GM19372 (cell line): Measurements from ENCODE around the gene DLG2.

ENCODE experiments used
- ATAC-seq: cut with Tn5 transposase; IDR thresholded peaks from one replicate; pipeline ENCODE4 v1.9.1; 2021; ENCODE audit warnings: mild to moderate bottlenecking, low read depth, moderate library complexity; ENCODE audit not compliant: unreplicated experiment

Gene DLG2

DNA sequence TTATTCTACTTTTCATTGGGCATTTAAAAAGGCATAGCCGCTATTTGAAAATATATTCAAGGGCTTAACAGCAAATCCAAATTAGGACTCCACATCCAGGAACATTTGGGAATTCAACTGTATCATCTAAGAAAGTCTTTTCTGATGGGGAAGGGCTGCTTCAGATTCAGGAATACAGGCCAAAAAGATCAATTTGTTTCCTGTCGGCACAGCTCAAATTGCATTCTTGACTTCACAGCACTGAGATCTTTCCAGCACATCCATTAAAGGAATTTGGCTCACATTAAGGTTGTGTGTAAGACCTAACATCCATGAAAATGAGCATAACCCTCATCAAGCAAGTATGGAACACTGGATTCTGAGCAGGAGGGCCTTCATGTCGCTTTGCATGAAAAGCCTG, 1171.5 kb downstream of the DLG2 start:
- no peak for ATAC-seq

DNA sequence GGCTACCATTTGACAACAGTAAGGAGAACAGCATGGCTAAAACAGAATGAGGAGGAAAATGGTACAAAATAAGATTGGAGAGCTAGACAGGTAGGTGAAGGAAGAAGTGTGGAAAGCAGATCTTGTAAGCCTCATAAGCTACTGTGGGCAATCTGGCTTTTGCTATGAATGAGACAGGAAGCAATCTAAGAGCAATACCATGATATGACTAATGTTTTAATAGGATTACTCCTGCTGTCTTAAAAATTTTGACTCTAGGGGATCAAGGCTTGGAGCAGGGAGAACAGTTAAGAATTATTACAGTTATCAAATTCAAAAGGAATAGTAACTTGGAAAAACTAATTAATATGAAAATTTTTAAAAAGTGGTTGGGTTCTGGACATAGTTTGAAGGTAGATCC, 1174.9 kb downstream of the DLG2 start:
- ATAC-seq: no peak

DNA sequence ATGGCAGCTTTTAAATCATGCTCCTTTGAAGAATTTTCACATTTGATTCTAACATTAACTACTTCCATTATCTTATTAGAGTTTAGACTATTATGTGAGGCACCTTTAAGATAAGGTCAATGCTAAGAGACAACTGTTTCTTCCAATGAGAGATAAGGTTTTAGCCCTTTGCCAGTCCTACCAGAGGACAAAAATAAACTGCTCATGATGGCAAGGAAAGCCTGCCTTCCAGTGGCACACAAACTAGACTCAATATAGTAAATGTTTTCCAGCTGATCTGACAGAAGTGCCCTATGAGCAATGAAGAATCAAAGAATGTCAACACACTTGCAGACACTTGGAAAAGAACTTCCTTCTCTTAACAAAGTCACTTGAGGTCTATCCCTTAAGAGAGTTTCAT, 1188.6 kb downstream of the DLG2 start:
- no peak for ATAC-seq

GRCh38 chr11:84437071-84437980, 1189.8 kb downstream of the DLG2 start:
- ATAC-seq: peak; percentile 96

DNA sequence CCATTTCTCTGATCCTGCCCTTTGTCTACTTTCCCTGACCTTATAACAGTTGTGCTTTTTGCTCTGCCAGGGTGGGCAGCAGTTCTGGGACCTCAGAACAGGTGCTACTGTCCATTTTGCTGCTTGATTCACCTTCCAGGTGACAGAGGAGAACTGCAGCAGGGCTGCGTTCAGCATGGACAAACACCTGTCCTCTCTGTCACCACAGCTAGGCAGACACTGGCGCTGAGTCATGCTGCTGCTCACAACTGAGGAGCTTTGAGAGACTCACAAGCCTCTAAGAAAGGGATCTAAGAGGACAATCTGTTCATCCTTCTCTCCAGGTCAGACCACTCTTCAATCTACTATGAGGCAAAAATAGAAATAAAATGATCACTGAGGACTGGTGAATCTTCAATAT, 1196.5 kb downstream of the DLG2 start:
- no peak for ATAC-seq

DNA sequence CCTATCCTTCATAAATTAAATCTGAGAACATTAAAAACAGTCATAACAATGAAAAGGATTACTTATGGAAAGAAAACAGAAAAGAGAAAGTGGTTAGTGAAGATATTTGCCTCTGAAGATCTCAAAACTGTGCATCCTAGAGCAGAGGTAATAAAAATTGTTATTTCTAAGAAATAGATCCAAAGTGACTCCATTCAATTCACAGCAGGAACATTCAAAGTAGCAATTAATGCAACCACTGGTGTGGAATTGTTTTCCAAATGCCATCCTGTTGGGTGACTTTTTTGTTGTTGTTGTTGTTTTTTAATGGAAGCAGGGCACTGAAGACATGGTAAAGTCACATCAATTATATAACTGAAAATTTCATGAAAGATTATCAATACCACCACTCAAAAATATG, 1201.5 kb downstream of the DLG2 start:
- ATAC-seq: no peak

DNA sequence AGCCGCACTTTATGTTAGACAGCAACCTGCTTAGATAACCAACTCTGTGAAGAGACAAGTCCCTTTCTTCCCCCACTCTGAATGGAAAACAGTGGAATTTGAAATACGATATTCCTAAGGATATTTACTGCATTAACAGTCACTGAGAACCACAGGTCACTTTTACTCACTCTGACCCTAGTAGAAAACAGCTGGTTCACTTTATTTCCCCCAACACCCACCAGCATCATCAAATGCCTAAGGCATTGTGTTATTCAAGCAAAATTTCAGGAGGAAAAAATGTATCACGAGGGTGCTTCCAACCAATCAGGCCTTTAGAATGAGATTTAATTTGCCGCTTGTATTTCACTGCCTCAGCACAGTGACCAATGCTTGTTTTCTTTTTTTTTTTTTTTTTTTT, 1206.9 kb downstream of the DLG2 start:
- ATAC-seq: no peak

GRCh38 chr11:84419616-84420015, 1207.5 kb downstream of the DLG2 start:
- no peak for ATAC-seq

DNA sequence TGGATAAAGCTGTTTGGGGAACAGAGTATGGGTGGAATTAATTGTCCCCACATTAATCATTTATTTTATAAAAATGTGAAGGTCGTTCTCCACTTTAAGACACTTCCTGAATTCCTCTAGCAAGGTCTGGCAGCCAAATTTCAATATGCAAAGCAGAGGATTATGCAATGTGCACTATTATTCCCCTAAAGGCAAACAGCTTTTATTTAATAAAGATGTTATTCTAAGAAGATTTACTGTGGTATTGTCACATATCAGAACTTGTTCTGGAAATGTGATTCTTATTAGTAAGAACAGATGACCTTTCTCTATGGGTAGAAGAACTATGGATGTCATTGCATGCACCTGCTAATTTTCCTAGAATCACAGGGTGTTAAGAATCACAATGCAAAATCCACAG, 1212.2 kb downstream of the DLG2 start:
- ATAC-seq: no peak

DNA sequence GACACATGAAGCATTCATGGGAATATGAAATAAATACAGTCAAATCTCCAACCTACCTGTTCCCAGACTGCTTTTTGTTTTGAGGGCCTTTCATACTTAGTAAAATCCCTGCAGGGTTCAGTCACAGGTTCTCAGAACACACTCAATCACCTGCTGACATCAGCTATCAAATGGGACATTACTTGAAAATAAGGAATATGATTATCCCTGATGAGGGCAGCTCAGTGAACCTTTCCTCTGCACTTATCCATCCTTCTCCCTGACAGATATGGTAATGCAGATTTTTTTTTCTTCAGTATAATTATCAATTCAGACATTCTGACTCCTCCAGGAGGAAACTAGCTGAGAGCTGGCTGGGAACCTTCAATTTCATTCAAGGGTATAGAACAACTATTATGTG, 1213.6 kb downstream of the DLG2 start:
- no peak for ATAC-seq

DNA sequence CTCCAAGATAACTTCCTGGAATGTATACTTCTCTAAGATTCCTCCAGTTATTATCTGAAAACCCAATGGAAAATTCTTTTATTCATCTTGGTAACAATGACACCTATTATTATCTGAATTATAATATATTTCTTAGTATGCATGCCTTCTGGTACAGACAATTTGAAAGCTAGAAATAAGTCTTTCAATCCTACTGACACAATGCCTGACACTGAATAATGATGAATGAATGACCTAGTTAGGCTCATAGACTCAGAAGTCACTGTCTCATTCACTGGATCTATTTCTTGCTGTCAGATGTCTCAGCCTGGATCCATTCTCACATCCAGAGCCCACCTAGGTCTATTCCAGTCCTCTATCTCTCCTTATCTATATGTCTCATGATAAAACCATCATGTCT, 1214.3 kb downstream of the DLG2 start:
- no peak for ATAC-seq

- no peak for ATAC-seq
These were observed 1218.2 kb downstream of the DLG2 start for GRCh38 chr11:84408946-84409411.

DNA sequence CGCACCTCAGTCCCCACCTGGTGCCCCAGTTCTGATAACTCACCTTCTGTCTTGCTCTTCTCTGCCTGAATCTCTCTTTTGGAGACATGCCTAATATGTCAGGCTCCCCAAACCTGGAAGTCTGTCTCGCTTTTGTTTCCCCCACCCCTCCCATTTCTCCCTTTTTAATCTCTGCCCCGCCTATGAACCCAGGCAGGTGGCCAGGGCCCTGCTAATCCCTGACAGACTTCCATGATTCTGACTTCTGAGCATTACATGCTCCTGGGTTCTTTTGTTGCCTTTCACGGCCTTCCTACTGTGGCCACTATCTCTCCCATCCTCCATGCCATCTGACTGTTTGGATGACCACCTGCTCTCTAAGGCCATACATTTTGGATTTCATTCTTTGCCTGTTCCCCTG, 1220.1 kb downstream of the DLG2 start:
- ATAC-seq: no peak

DNA sequence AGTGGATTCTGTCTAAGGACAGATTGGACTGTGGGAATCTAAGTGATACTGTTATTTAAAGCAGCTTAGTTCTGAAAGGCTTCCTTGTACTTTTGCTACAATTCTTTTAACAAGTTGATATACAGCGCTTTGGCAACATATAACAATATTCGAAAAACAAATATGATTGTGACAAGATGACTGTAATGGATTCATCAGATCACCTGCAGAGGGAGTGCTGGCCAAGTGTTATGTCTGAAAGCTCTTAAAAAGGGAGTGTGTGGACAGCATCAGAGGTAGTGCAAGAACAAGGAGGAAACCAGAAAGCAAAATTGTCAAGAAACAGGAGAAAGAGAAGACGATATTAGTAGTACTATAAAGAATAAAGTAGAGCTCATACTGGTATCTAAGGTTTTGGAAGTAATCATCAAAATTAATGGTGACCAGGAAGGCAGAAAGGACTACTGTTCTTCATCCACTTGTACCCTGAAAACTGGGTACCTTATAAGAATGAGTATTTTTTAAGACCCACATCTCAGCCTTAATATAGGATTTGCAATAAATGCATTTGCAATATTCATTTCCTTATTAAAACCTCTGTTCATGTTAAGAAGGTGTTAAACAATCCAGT, 1229.0 kb downstream of the DLG2 start:
- no peak for ATAC-seq

- no peak for ATAC-seq
These were observed 1230.6 kb downstream of the DLG2 start for GRCh38 chr11:84396521-84396920.

DNA sequence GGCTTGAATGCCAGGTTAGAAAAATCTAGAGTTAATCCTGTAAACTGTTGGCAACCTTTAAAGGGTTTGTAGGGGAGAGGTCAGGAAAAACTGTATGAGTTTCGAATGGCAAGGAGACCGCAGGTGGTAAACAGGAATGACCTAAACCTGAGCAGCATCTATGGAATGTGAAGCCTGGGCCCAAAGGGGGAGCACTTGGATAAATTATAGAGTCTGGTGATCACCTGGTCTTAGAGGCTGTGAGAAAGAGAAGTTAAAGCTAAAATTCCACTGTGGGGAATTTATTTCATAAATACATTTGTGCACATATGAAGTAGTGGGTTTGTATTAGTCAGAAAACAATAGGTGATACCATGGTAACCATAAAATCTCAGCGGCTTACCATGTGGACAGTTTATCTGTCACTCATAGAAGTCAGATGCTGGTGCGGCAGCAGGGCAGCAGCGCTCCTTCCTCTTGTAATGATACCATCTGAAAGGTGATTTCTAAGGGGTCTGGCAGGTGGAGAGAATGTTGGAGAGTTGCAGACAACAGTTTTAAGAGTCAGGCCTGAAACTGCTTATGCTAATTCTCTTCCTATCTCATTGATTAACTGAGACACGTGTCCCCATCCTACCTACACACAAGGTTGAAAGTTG, 1236.6 kb downstream of the DLG2 start:
- no peak for ATAC-seq

- ATAC-seq: no peak
These were observed 1237.4 kb downstream of the DLG2 start for GRCh38 chr11:84389696-84390095.

DNA sequence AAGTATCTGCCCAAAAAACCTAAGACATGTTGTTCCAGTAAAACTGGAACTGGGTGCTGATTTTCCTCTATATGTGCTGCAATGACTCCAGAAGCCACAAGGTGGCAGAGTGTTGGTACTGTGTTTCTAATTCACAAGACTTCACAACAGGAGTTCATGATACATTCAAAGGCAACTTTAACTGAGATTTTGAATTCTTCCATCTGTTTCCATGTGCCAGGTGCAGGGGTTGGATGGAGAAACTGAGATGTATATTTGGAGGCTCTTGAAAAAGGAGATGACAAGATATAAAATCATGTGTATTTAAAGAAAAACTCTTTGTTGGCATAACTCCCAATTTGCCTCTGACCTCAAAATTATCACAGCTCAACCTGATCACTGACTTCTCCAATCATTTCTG, 1242.4 kb downstream of the DLG2 start:
- peak; percentile 76 for ATAC-seq

DNA sequence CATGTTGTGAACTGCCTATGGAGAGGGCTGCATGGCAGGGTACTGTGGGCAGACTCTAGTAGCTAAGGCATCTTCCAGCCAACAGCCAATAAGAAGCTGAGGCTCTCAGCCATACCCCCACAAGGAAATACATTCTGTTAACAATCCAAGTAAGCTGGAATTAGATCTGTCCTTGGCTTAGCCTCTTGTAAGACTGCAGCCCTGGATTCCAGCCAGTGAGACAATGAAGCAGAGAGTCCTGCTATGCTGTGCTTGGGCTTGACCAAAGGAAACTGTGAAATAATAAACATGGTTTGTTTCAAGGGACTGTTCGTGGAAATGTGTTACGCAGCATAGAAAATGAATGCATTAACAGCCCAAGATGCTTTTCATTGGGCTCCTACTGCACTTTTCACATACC, 1243.6 kb downstream of the DLG2 start:
- ATAC-seq: no peak

- no peak for ATAC-seq
These were observed 1245.5 kb downstream of the DLG2 start for GRCh38 chr11:84381666-84382065.

DNA sequence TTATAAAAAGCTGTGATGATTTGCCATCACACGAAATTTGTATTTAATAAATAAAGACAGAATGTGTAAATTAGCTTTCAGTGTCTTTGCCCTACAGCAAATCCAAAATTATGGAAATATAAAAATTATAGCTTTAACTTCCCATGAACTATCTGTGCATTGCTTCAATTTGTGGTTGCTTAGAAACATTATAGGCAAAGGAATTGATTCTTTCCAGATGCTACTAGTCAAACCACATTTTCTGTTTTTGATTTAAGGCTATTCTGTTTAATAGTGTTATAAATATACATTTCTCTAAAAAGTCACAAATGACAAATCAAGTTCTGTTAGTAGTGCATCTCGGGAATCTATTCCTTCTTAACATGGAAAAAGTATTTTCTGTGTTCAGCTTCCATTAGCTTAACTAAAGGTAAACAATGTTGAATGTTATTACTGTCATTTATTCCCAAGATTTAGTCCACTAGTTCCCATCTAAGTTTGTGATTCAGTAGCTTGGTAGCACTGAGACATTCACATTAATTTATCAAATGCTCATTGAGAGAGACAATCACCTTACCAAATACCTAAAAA, 1254.7 kb downstream of the DLG2 start:
- no peak for ATAC-seq
